A549 (cell line): Measurements from ENCODE around the gene PRDM11.

Experiments used
- CBX2 ChIP-seq: fragments of 200-600 bp; sonication (generic); IDR thresholded peaks from 2 replicates; pipeline ENCODE4 v1.6.1; 2016; ENCODE audit warnings: low read depth, mild to moderate bottlenecking, borderline replicate concordance
- CBX8 ChIP-seq: fragments of 200-600 bp; sonication (generic); IDR thresholded peaks from 2 replicates; pipeline ENCODE4 v1.6.1; 2016
- CTCF ChIP-seq: fragments of >200 bp; sonication (Bioruptor Twin); formaldehyde crosslinking; IDR thresholded peaks from 3 replicates; pipeline ENCODE4 v1.5.1; 2016
- EHMT2 ChIP-seq: fragments of 200-600 bp; sonication (generic); IDR thresholded peaks from 2 replicates; pipeline ENCODE4 v1.6.1; 2016; ENCODE audit warnings: antibody characterized with exemption, low read depth, mild to moderate bottlenecking, moderate library complexity
- EP300 ChIP-seq, 2 experiments: fragments of >200 bp; sonication (Bioruptor Twin); formaldehyde crosslinking; IDR thresholded peaks; 2 replicates in 1 of 2; 3 replicates in 1 of 2; pipeline ENCODE4 v1.6.1; 2016 to 2017
- JUN ChIP-seq, 2 experiments: fragments of >200 bp; sonication (Bioruptor Twin); formaldehyde crosslinking; IDR thresholded peaks; 2 replicates in 1 of 2; 3 replicates in 1 of 2; pipeline ENCODE4 v1.6.1; 2016 to 2017
- PHF8 ChIP-seq: fragments of 200-600 bp; sonication (generic); IDR thresholded peaks from 2 replicates; pipeline ENCODE4 v1.6.1; 2016; ENCODE audit warnings: low read depth, mild to moderate bottlenecking, antibody characterized with exemption, moderate library complexity, borderline replicate concordance
- POLR2A ChIP-seq: IDR thresholded peaks from 2 replicates; pipeline ENCODE4 v1.6.1; 2012; ENCODE audit warnings: mild to moderate bottlenecking, low read length
- RCOR1 ChIP-seq: fragments of 150-350 bp; IDR thresholded peaks from 2 replicates; pipeline ENCODE4 v1.6.1; 2014; ENCODE audit warnings: antibody characterized with exemption, low read length, low read depth
- RFX5 ChIP-seq: fragments of 450-650 bp; IDR thresholded peaks from 2 replicates; pipeline ENCODE4 v1.7.1; 2014; ENCODE audit warnings: antibody characterized with exemption, mild to moderate bottlenecking, moderate library complexity
- TP53 ChIP-seq: fragments of 250-450 bp; sonication (Bioruptor Pico); IDR thresholded peaks from 2 replicates; pipeline ENCODE4 v1.5.0; 2021; ENCODE audit warnings: mild to moderate bottlenecking, moderate library complexity
- ZFP36 ChIP-seq: fragments of 450-650 bp; IDR thresholded peaks from 2 replicates; pipeline ENCODE4 v1.6.1; 2014; ENCODE audit warnings: borderline replicate concordance; ENCODE audit not compliant: partially characterized antibody

DNA sequence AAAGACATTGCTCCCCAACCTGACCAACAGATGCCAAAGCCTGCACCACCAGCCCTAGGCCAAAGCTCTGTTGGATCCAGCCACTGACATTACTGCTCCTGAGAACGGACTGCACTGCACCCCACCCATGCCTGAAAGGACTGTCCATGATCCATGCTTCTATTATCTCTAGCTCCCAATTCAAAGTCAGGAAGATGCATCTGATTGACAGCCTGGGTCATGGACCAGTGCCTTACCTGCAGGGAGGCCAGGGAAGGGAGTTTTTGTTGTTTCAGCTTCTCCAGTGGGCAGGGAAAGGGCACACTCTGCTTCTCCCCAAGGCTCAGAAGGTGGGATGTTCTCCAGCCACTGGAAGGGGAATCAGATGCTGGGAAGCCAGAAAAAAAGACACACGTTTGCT lies 4.8 kb upstream of the PRDM11 start:
- TF ChIP-seq CTCF (no peak), POLR2A (no peak), JUN (IDR thresholded peaks at IDR 0.05) (no peak), RCOR1 (no peak), CBX8 (no peak), EHMT2 (no peak), EP300 (IDR thresholded peaks at IDR 0.05) (no peak), ZFP36 (no peak), CBX2 (no peak), PHF8 (no peak), TP53 (CRISPR knock-in tag) (no peak), RFX5 (no peak)
